ENCODE measurements around the gene KRTAP3-1.

The KRTAP3-1 gene

GRCh38 chr17:40997361-40997760 lies 11.6 kb downstream of the KRTAP3-1 start:
- ChIA-PET CTCF (no interaction called here), POLR2A (no interaction called here)
- DNase-seq (ENCODE audit: extremely low spot score): no peak
- TF ChIP-seq FOXK2 (IDR thresholded peaks at IDR 0.05) (no peak), PKNOX1 (IDR thresholded peaks at IDR 0.05) (no peak), TARDBP (IDR thresholded peaks at IDR 0.05) (no peak), ELF4 (IDR thresholded peaks at IDR 0.05) (no peak), FOXA1 (IDR thresholded peaks at IDR 0.05) (no peak), HDGF (IDR thresholded peaks at IDR 0.05; ENCODE audit: borderline replicate concordance) (no peak), FOXM1 (IDR thresholded peaks at IDR 0.05; ENCODE audit: borderline replicate concordance) (no peak), BHLHE40 (IDR thresholded peaks at IDR 0.05; ENCODE audit: borderline replicate concordance) (no peak), SUZ12 (IDR thresholded peaks at IDR 0.05) (no peak), LEF1 (IDR thresholded peaks at IDR 0.05; ENCODE audit: borderline replicate concordance) (no peak), NFRKB (IDR thresholded peaks at IDR 0.05) (no peak)

- DNase-seq (ENCODE audit: extremely low spot score): no peak
- TF ChIP-seq NFRKB (IDR thresholded peaks at IDR 0.05): no peak
- TF ChIP-seq ARNT (IDR thresholded peaks at IDR 0.05): no peak
- TF ChIP-seq CTBP1 (IDR thresholded peaks at IDR 0.05; ENCODE audit: borderline replicate concordance): no peak
- no peak for TF ChIP-seq BHLHE40 (IDR thresholded peaks at IDR 0.05; ENCODE audit: borderline replicate concordance)
- TF ChIP-seq LEF1 (IDR thresholded peaks at IDR 0.05; ENCODE audit: borderline replicate concordance): no peak
- no peak for TF ChIP-seq L3MBTL2 (conservative IDR thresholded peaks at IDR 0.05)
- no peak for TF ChIP-seq SUZ12 (IDR thresholded peaks at IDR 0.05)
- no peak for TF ChIP-seq FOXA1 (IDR thresholded peaks at IDR 0.05)
- no peak for TF ChIP-seq ELF4 (IDR thresholded peaks at IDR 0.05)
- no peak for TF ChIP-seq FOXM1 (IDR thresholded peaks at IDR 0.05; ENCODE audit: borderline replicate concordance)
- no peak for TF ChIP-seq PKNOX1 (IDR thresholded peaks at IDR 0.05)
- TF ChIP-seq HDGF (IDR thresholded peaks at IDR 0.05; ENCODE audit: borderline replicate concordance): no peak
- no peak for TF ChIP-seq FOXK2 (IDR thresholded peaks at IDR 0.05)
- no peak for TF ChIP-seq SP1 (IDR thresholded peaks at IDR 0.05)
- TF ChIP-seq TARDBP (IDR thresholded peaks at IDR 0.05): no peak
- no peak for TF ChIP-seq ZNF384 (IDR thresholded peaks at IDR 0.05)
- POLR2A ChIA-PET: no interaction called here
- CTCF ChIA-PET: no interaction called here
Measured at GRCh38 chr17:40996829-40997228, 12.1 kb downstream of the KRTAP3-1 start.

GRCh38 chr17:40995116-40995515 lies 13.8 kb downstream of the KRTAP3-1 start:
- DNase-seq (ENCODE audit: extremely low spot score): no peak
- POLR2A ChIA-PET: no interaction called here
- CTCF ChIA-PET: interaction anchor here (0.6 to 0.7 kb wide), 2 partner anchors 66 to 340 kb away, joined by 6 to 7 read pairs; no protein-coding TSS in a partner anchor
- TF ChIP-seq SP1 (IDR thresholded peaks at IDR 0.05) (no peak), LEF1 (IDR thresholded peaks at IDR 0.05; ENCODE audit: borderline replicate concordance) (no peak), ARNT (IDR thresholded peaks at IDR 0.05) (no peak), TARDBP (IDR thresholded peaks at IDR 0.05) (no peak), L3MBTL2 (conservative IDR thresholded peaks at IDR 0.05) (no peak), NFRKB (IDR thresholded peaks at IDR 0.05) (no peak), FOXM1 (IDR thresholded peaks at IDR 0.05; ENCODE audit: borderline replicate concordance) (no peak), SUZ12 (IDR thresholded peaks at IDR 0.05) (no peak), FOXA1 (IDR thresholded peaks at IDR 0.05) (no peak), BHLHE40 (IDR thresholded peaks at IDR 0.05; ENCODE audit: borderline replicate concordance) (no peak), ZNF384 (IDR thresholded peaks at IDR 0.05) (no peak), PKNOX1 (IDR thresholded peaks at IDR 0.05) (no peak), HDGF (IDR thresholded peaks at IDR 0.05; ENCODE audit: borderline replicate concordance) (no peak), CTBP1 (IDR thresholded peaks at IDR 0.05; ENCODE audit: borderline replicate concordance) (no peak)

GRCh38 chr17:40993839-40994238 lies 15.1 kb downstream of the KRTAP3-1 start, which contains the start of gene KRTAP3-3:
KRTAP3-3 (minus strand) TSS chr17:40994164; CDS start chr17:40994097, 67 bp downstream.
- ChIA-PET POLR2A (no interaction called here), CTCF (interaction anchor here (0.8 kb wide), 1 partner anchor 30 kb away, joined by 3 read pairs; no protein-coding TSS in a partner anchor)
- TF ChIP-seq SP1 (IDR thresholded peaks at IDR 0.05): no peak
- TF ChIP-seq FOXK2 (IDR thresholded peaks at IDR 0.05): no peak
- TF ChIP-seq NFRKB (IDR thresholded peaks at IDR 0.05): no peak
- TF ChIP-seq ZNF384 (IDR thresholded peaks at IDR 0.05): no peak
- TF ChIP-seq BHLHE40 (IDR thresholded peaks at IDR 0.05; ENCODE audit: borderline replicate concordance): no peak
- TF ChIP-seq HDGF (IDR thresholded peaks at IDR 0.05; ENCODE audit: borderline replicate concordance): no peak
- TF ChIP-seq L3MBTL2 (conservative IDR thresholded peaks at IDR 0.05): no peak
- no peak for DNase-seq (ENCODE audit: extremely low spot score)

GRCh38 chr17:40993084-40993483 lies 15.8 kb downstream of the KRTAP3-1 start:
- TF ChIP-seq FOXM1 (IDR thresholded peaks at IDR 0.05; ENCODE audit: borderline replicate concordance) (no peak), BHLHE40 (IDR thresholded peaks at IDR 0.05; ENCODE audit: borderline replicate concordance) (no peak)
- DNase-seq (ENCODE audit: extremely low spot score): no peak
- POLR2A ChIA-PET: no interaction called here
- CTCF ChIA-PET: interaction anchor here (0.8 kb wide), 1 partner anchor 30 kb away, joined by 3 read pairs; no protein-coding TSS in a partner anchor

GRCh38 chr17:40992666-40993065 lies 16.3 kb downstream of the KRTAP3-1 start:
- CTCF ChIA-PET: no interaction called here
- no peak for DNase-seq (ENCODE audit: extremely low spot score)
- TF ChIP-seq ZNF384 (IDR thresholded peaks at IDR 0.05) (no peak), CTBP1 (IDR thresholded peaks at IDR 0.05; ENCODE audit: borderline replicate concordance) (no peak), PKNOX1 (IDR thresholded peaks at IDR 0.05) (no peak), FOXK2 (IDR thresholded peaks at IDR 0.05) (no peak), HDGF (IDR thresholded peaks at IDR 0.05; ENCODE audit: borderline replicate concordance) (no peak), NFRKB (IDR thresholded peaks at IDR 0.05) (no peak)
- POLR2A ChIA-PET: no interaction called here
